H1 (cell line): ENCODE results near the gene TCERG1L. TPM values are rescaled to one million over a fixed set of nuclear protein-coding genes. Genes with fewer than 3 reads are reported as not detected.

Experiments used
- BACH1 ChIP-seq: IDR thresholded peaks from 2 replicates; pipeline ENCODE4 v1.6.1; 2012; ENCODE audit warnings: low read length, improper control_type of control experiment
- CHD1 ChIP-seq: IDR thresholded peaks from 2 replicates; pipeline ENCODE4 v1.6.1; 2012; ENCODE audit warnings: low read depth, low read length, improper control_type of control experiment
- GABPA ChIP-seq: IDR thresholded peaks from 2 replicates; pipeline ENCODE4 v1.6.1; 2011; ENCODE audit warnings: mild to moderate bottlenecking, low read length, moderate library complexity, borderline replicate concordance; ENCODE audit not compliant: insufficient read depth
- RNF2 ChIP-seq: fragments of 200-900, 300-1000 bp; sonication (generic); IDR thresholded peaks from 2 replicates; pipeline ENCODE4 v1.7.1; 2016; ENCODE audit warnings: borderline replicate concordance, low read depth, mild to moderate bottlenecking, antibody characterized with exemption, low read length; ENCODE audit not compliant: poor library complexity, severe bottlenecking; ENCODE audit errors: missing control alignments
- SP2 ChIP-seq: IDR thresholded peaks from 2 replicates; pipeline ENCODE4 v1.6.1; 2012; ENCODE audit warnings: mild to moderate bottlenecking, low read length, inconsistent platforms
- polyA plus RNA-seq, 7 experiments: library from polyadenylated mRNA; depleted of rRNA in 3 of 7; stranded (reverse) in 5 of 7; unstranded in 2 of 7; fragments of >200 nt in 5 of 7; fragments of 200-250 nt in 2 of 7; gene quantifications; 1 replicate in 5 of 7; 2 replicates in 1 of 7; 4 replicates in 1 of 7; pipeline versions ENCODE4 v1.2.1 to v1.2.3, GENCODE V29; 2011 to 2013; ENCODE audit warnings: missing spikeins in 2 of 7, mixed read lengths in 2 of 7
- total RNA-seq: library from RNA; stranded (reverse); fragmentation: NEBNext Ultra II Directional; extraction: Animal tissue kit (Norgen Biotek cat#: 25700); gene quantifications from 2 replicates; pipeline ENCODE4 v1.2.1, GENCODE V29; 2021
- TF ChIP-seq, protein P1 (sequence below): IDR thresholded peaks from 2 replicates; pipeline ENCODE4 v1.6.1; 2011; ENCODE audit warnings: low read depth, mild to moderate bottlenecking, low read length; ENCODE audit not compliant: insufficient read depth

The TCERG1L gene
- total and polyA plus RNA-seq, 2 of the 8 experiments (the other 6 are each of a cell fraction or from before 2014, with no cell fraction given) = 3.9 to 6.9 TPM

DNA sequence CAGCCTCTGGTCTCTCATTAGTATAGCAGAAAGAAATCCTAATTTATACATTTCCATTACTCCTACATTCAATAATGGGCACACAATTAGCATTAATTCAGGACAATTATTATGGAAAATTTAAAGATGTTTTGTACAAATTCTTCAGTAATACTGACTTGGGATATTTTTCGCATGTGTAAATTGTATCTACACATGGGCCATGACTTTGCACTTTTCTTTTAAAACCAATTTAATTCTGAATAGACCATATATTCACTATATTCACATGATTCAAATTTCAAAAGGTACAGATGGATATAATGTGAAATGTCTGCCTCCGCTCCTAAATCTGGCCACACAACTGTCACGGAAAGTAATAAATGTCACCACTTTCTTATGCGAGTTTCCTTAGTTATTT, 123.0 kb downstream of the TCERG1L start (continued):
- TF ChIP-seq CHD1 (no peak), GABPA (no peak), SP2 (no peak), RNF2 (no peak), BACH1 (no peak)
- TF ChIP-seq, protein P1, sequence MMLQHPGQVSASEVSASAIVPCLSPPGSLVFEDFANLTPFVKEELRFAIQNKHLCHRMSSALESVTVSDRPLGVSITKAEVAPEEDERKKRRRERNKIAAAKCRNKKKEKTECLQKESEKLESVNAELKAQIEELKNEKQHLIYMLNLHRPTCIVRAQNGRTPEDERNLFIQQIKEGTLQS = no peak
